Neutrophil (primary cell): ENCODE measurements around the gene SHOC2.
A peak's percentile ranks its signal among the peaks of the same experiment; 100 is the strongest.

Source experiments
- H3K27ac ChIP-seq: fragments of 200-600 bp; sonication (generic); 2 replicates; pipeline ENCODE4 v1.5.1; 2016; ENCODE audit warnings: mild to moderate bottlenecking, moderate library complexity
- H3K27me3 ChIP-seq: fragments of 200-600 bp; sonication (generic); 2 replicates; pipeline ENCODE4 v1.6.0; 2016; ENCODE audit warnings: mild to moderate bottlenecking
- H3K36me3 ChIP-seq: fragments of 200-600 bp; sonication (generic); 2 replicates; pipeline ENCODE4 v1.5.1; 2017
- H3K4me1 ChIP-seq, 2 experiments: fragments of 200-600 bp in 1 of 2; sonication (generic) in 1 of 2; 1 replicate in 1 of 2; 2 replicates in 1 of 2; pipeline versions ENCODE4 v1.5.1 to v1.6.1; 2013 to 2016; ENCODE audit warnings: low read depth in 1 of 2, low read length in 1 of 2, mild to moderate bottlenecking in 1 of 2, moderate library complexity in 1 of 2; ENCODE audit not compliant: control insufficient read depth in 1 of 2, insufficient read depth in 1 of 2
- H3K4me3 ChIP-seq, 2 experiments: fragments of 200-600 bp in 1 of 2; sonication (generic) in 1 of 2; 1 replicate in 1 of 2; 2 replicates in 1 of 2; pipeline ENCODE4 v1.5.1; 2013 to 2016; ENCODE audit warnings: low read depth in 1 of 2, low read length in 1 of 2, mild to moderate bottlenecking in 1 of 2, moderate library complexity in 1 of 2
- H3K9me3 ChIP-seq: fragments of 200-600 bp; sonication (generic); 2 replicates; pipeline ENCODE4 v1.5.1; 2016
- CTCF ChIP-seq: fragments of 200-600 bp; sonication (generic); IDR thresholded peaks from 2 replicates; pipeline ENCODE4 v1.5.1; 2016; ENCODE audit warnings: antibody characterized with exemption

The SHOC2 gene

DNA sequence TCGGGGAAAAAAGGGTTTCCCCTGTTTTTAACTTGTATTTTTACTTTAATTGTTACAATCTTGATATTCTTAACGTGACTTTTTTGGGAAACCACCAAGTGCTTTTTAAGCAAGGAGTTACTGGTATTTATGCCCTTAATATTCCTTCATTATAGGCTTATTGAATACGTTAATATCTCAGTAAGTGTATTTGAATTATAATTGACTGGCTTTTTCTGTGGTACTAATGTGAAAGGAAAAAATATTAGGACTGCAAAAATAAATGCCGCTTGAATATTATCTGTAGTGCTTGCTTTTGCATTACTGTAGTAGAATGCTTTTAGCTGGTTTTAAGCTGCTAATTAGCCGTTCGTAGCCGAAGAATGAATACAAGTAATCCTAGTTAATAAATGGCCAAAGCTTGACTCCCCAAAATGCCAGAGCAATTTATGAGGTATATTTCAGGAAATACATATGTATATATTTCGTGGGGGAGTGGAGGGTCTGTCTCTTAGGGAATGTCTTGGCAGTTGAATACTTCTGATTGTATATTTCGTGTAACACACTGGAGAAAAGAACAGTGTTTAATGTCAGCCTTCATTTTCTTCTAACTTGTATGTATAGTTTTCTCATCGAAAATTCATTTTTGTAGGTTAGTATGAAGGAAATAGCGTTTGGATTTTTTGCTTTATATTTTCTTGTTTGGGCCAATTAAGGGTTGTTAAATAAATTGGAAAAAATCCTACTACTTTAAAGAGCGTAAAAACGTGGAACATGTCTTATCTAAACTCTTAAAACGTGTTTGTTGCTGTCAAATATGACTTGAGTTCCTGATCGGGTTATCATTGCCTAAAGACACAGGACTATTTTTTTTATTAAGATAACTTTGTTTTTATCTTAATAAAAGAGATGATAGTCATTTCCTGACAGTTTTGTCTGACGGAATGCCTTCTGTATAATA, 46.1 kb upstream of the SHOC2 start:
- no peaks in the 10 kb centered on the region for H3K27me3 ChIP-seq
- H3K36me3 ChIP-seq: peaks cover 17% of the 10 kb centered on the region
- peak overlapping the region; percentile 99 for H3K27ac ChIP-seq
- H3K4me1 ChIP-seq: peaks cover 36 to 46% of the 10 kb centered on the region in 2 experiments
- peak overlapping the region; percentile 91 to 95 for H3K4me3 ChIP-seq
- no peak for TF ChIP-seq CTCF
- no peaks in the 10 kb centered on the region for H3K9me3 ChIP-seq

- Histone ChIP-seq H3K9me3 (no peaks in the 10 kb centered on the region), H3K4me3 (peak overlapping the region in 1 of 2 experiments; percentile 91), H3K36me3 (peaks cover 23% of the 10 kb centered on the region), H3K27me3 (no peaks in the 10 kb centered on the region), H3K4me1 (peaks cover 29 to 39% of the 10 kb centered on the region in 2 experiments), H3K27ac (peak overlapping the region; percentile 99)
- TF ChIP-seq CTCF: no peak
Observed at GRCh38 chr10:110873951-110874350, 45.5 kb upstream of the SHOC2 start.

GRCh38 chr10:110876000-110876399, 43.4 kb upstream of the SHOC2 start:
- TF ChIP-seq CTCF: no peak
- Histone ChIP-seq H3K4me3 (no peak overlapping the region), H3K36me3 (peaks cover 32% of the 10 kb centered on the region), H3K9me3 (no peaks in the 10 kb centered on the region), H3K4me1 (peaks cover 21 to 27% of the 10 kb centered on the region in 2 experiments), H3K27me3 (no peaks in the 10 kb centered on the region), H3K27ac (no peak overlapping the region)

DNA sequence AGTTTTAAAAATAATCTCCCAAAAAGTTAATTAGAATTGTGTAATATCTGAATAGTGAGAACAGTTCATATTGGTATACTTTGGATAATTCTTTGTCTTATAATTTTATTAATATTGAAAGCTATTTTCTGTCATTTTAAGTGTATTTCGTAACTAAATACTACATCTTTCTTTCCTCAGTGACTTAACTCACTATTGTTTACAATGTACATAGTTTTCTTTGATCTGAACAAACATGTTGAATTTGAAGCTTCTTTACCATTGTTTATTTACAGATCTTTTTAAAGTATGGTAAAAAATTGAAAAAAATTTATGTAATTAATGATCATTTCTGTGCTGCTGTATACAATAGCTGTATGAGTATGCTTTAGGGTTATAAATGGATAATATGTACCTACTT, 42.6 kb upstream of the SHOC2 start:
- Histone ChIP-seq H3K36me3 (peaks cover 39% of the 10 kb centered on the region), H3K9me3 (no peaks in the 10 kb centered on the region), H3K27me3 (no peaks in the 10 kb centered on the region), H3K27ac (no peak overlapping the region), H3K4me3 (no peak overlapping the region), H3K4me1 (peaks cover 15 to 22% of the 10 kb centered on the region in 2 experiments)
- TF ChIP-seq CTCF: no peak

- no peak overlapping the region for H3K27ac ChIP-seq
- H3K27me3 ChIP-seq: no peaks in the 10 kb centered on the region
- no peak overlapping the region for H3K4me3 ChIP-seq
- no peaks in the 10 kb centered on the region for H3K9me3 ChIP-seq
- peaks cover 69% of the 10 kb centered on the region for H3K36me3 ChIP-seq
- no peaks in the 10 kb centered on the region for H3K4me1 ChIP-seq
- no peak for TF ChIP-seq CTCF
Observed at GRCh38 chr10:110880012-110880411, 39.4 kb upstream of the SHOC2 start.
